Mesendoderm (in vitro differentiated cells): ENCODE measurements around the gene PDS5B.

Experiments
- DNase-seq: peaks from one replicate; pipeline ENCODE4 v3.0.0; 2013
- H2AK5ac ChIP-seq: 2 replicates; pipeline ENCODE4 v1.6.1; 2013; ENCODE audit warnings: low read length, inconsistent platforms
- H2BK120ac ChIP-seq: 2 replicates; pipeline ENCODE4 v1.6.1; 2013; ENCODE audit warnings: low read depth, mild to moderate bottlenecking, low read length, moderate library complexity, mixed read lengths
- H2BK15ac ChIP-seq: replicated peaks from 2 replicates; pipeline ENCODE4 v1.6.1; 2013; ENCODE audit warnings: low read depth, mild to moderate bottlenecking, moderate library complexity
- H2BK5ac ChIP-seq: 2 replicates; pipeline ENCODE4 v1.6.1; 2013; ENCODE audit warnings: low read length, inconsistent platforms
- H3K18ac ChIP-seq: 2 replicates; pipeline ENCODE4 v1.6.1; 2013; ENCODE audit warnings: mild to moderate bottlenecking, low read length, mixed read lengths
- H3K23ac ChIP-seq: one replicate; pipeline ENCODE4 v1.6.1; 2013; ENCODE audit warnings: low read length
- H3K27ac ChIP-seq: 2 replicates; pipeline ENCODE4 v1.5.1; 2013; ENCODE audit warnings: low read depth, mild to moderate bottlenecking, inconsistent platforms, low read length, moderate library complexity
- H3K27me3 ChIP-seq: 2 replicates; pipeline ENCODE4 v1.6.1; 2013; ENCODE audit warnings: low read length, control low read depth, mild to moderate bottlenecking, inconsistent platforms; ENCODE audit not compliant: insufficient read depth, poor library complexity
- H3K36me3 ChIP-seq: 2 replicates; pipeline ENCODE4 v1.6.1; 2013; ENCODE audit warnings: low read length, inconsistent platforms; ENCODE audit not compliant: control insufficient read depth, insufficient read depth
- H3K4ac ChIP-seq: one replicate; pipeline ENCODE4 v1.6.1; 2013; ENCODE audit warnings: low read depth, mild to moderate bottlenecking, low read length, moderate library complexity
- H3K4me1 ChIP-seq: 2 replicates; pipeline ENCODE4 v1.6.1; 2013; ENCODE audit warnings: low read depth, low read length, inconsistent platforms; ENCODE audit not compliant: control insufficient read depth
- H3K4me2 ChIP-seq: 2 replicates; pipeline ENCODE4 v1.6.1; 2013; ENCODE audit warnings: low read length
- H3K4me3 ChIP-seq: 2 replicates; pipeline ENCODE4 v1.5.1; 2013; ENCODE audit warnings: mild to moderate bottlenecking, low read length
- H3K56ac ChIP-seq: one replicate; pipeline ENCODE4 v1.6.1; 2013; ENCODE audit warnings: low read length
- H3K79me1 ChIP-seq: 2 replicates; pipeline ENCODE4 v1.6.1; 2013; ENCODE audit warnings: low read length, inconsistent platforms
- H3K79me2 ChIP-seq: 2 replicates; pipeline ENCODE4 v1.6.1; 2013; ENCODE audit warnings: mild to moderate bottlenecking, low read length; ENCODE audit not compliant: control insufficient read depth, insufficient read depth
- H3K9ac ChIP-seq: 2 replicates; pipeline ENCODE4 v1.6.1; 2013; ENCODE audit warnings: low read length, inconsistent platforms
- H4K5ac ChIP-seq: one replicate; pipeline ENCODE4 v1.6.1; 2013; ENCODE audit warnings: low read length
- H4K8ac ChIP-seq: one replicate; pipeline ENCODE4 v1.6.1; 2013; ENCODE audit warnings: low read depth, mild to moderate bottlenecking, control low read depth, low read length, moderate library complexity
- WGBS: extraction: QIAGEN DNeasy Blood & Tissue Kit; methylation state at CpG from one replicate; pipeline ENCODE4 v1.1.7; 2013; ENCODE audit warnings: low lambda C conversion rate, missing lambda C conversion rate; ENCODE audit not compliant: insufficient coverage; ENCODE audit errors: extremely low coverage; 5-methylcytosine and 5-hydroxymethylcytosine counted together

Gene PDS5B

GRCh38 chr13:32645854-32646253 lies 59.6 kb downstream of the PDS5B start:
- no peak overlapping the region for H2BK15ac ChIP-seq
- H2BK120ac ChIP-seq, result no peak overlapping the region
- no CpG with 5 or more reads among the region's 2 CpGs for WGBS
- H3K4me3 ChIP-seq, result no peak overlapping the region
- no peak overlapping the region for H3K9ac ChIP-seq
- no peak overlapping the region for H4K8ac ChIP-seq
- H3K56ac ChIP-seq, result no peak overlapping the region
- peaks cover 41% of the 10 kb centered on the region for H3K79me2 ChIP-seq
- H3K79me1 ChIP-seq, result peaks cover 11% of the 10 kb centered on the region
- H3K4me1 ChIP-seq, result peaks cover 3% of the 10 kb centered on the region
- no peaks in the 10 kb centered on the region for H3K36me3 ChIP-seq
- H3K27me3 ChIP-seq, result no peaks in the 10 kb centered on the region
- H4K5ac ChIP-seq, result no peak overlapping the region
- H2AK5ac ChIP-seq, result no peak overlapping the region
- no peak for DNase-seq
- no peak overlapping the region for H3K27ac ChIP-seq
- no peak overlapping the region for H3K4ac ChIP-seq
- H2BK5ac ChIP-seq, result no peak overlapping the region
- H3K18ac ChIP-seq, result no peak overlapping the region
- H3K23ac ChIP-seq, result no peak overlapping the region
- H3K4me2 ChIP-seq, result no peak overlapping the region

- Histone ChIP-seq H3K56ac (no peak overlapping the region), H2BK120ac (no peak overlapping the region), H3K36me3 (no peaks in the 10 kb centered on the region), H2BK15ac (no peak overlapping the region), H3K79me1 (peaks cover 12% of the 10 kb centered on the region), H3K4me3 (no peak overlapping the region), H3K23ac (no peak overlapping the region), H2BK5ac (no peak overlapping the region), H3K4me2 (no peak overlapping the region), H3K27ac (no peak overlapping the region), H3K4me1 (no peaks in the 10 kb centered on the region), H3K4ac (no peak overlapping the region), H4K8ac (no peak overlapping the region), H4K5ac (no peak overlapping the region), H3K18ac (no peak overlapping the region), H3K9ac (no peak overlapping the region), H3K27me3 (no peaks in the 10 kb centered on the region), H3K79me2 (peaks cover 29% of the 10 kb centered on the region), H2AK5ac (no peak overlapping the region)
- no CpG with 5 or more reads among the region's 1 CpG for WGBS
- DNase-seq, result peak; percentile 27
These were observed 61.7 kb downstream of the PDS5B start for GRCh38 chr13:32647926-32648325.

GRCh38 chr13:32650705-32651311 lies 64.6 kb downstream of the PDS5B start:
- WGBS, result no CpG with 5 or more reads among the region's 3 CpGs
- Histone ChIP-seq H3K23ac (no peak overlapping the region), H4K5ac (no peak overlapping the region), H3K4me1 (no peaks in the 10 kb centered on the region), H3K4me2 (no peak overlapping the region), H3K79me1 (peaks cover 11% of the 10 kb centered on the region), H3K27me3 (no peaks in the 10 kb centered on the region), H2BK120ac (no peak overlapping the region), H3K27ac (no peak overlapping the region), H3K4me3 (no peak overlapping the region), H2BK5ac (no peak overlapping the region), H2AK5ac (no peak overlapping the region), H3K56ac (no peak overlapping the region), H3K36me3 (no peaks in the 10 kb centered on the region), H4K8ac (no peak overlapping the region), H3K18ac (no peak overlapping the region), H3K79me2 (peaks cover 19% of the 10 kb centered on the region), H3K9ac (no peak overlapping the region), H2BK15ac (no peak overlapping the region), H3K4ac (no peak overlapping the region)
- DNase-seq, result peak; percentile 78

GRCh38 chr13:32657309-32657708 lies 71.1 kb downstream of the PDS5B start:
- no peak overlapping the region for H4K8ac ChIP-seq
- no peaks in the 10 kb centered on the region for H3K27me3 ChIP-seq
- no peak overlapping the region for H3K18ac ChIP-seq
- no peak overlapping the region for H2BK5ac ChIP-seq
- H3K27ac ChIP-seq, result no peak overlapping the region
- H3K79me1 ChIP-seq, result peaks cover 4% of the 10 kb centered on the region
- no peak overlapping the region for H2BK15ac ChIP-seq
- no peak overlapping the region for H3K4me3 ChIP-seq
- no peak overlapping the region for H3K4ac ChIP-seq
- no peaks in the 10 kb centered on the region for H3K36me3 ChIP-seq
- no peak overlapping the region for H4K5ac ChIP-seq
- no peak overlapping the region for H3K4me2 ChIP-seq
- H2AK5ac ChIP-seq, result no peak overlapping the region
- no peaks in the 10 kb centered on the region for H3K4me1 ChIP-seq
- DNase-seq, result no peak
- no peak overlapping the region for H3K23ac ChIP-seq
- H3K9ac ChIP-seq, result no peak overlapping the region
- no peak overlapping the region for H3K56ac ChIP-seq
- H2BK120ac ChIP-seq, result no peak overlapping the region
- no CpG with 5 or more reads among the region's 3 CpGs for WGBS
- H3K79me2 ChIP-seq, result peaks cover 5% of the 10 kb centered on the region

GRCh38 chr13:32659736-32660135 lies 73.5 kb downstream of the PDS5B start:
- Histone ChIP-seq H3K56ac (no peak overlapping the region), H3K4ac (no peak overlapping the region), H4K5ac (no peak overlapping the region), H3K79me1 (peaks cover 2% of the 10 kb centered on the region), H3K9ac (no peak overlapping the region), H3K27me3 (no peaks in the 10 kb centered on the region), H3K18ac (no peak overlapping the region), H2BK5ac (no peak overlapping the region), H2BK15ac (no peak overlapping the region), H3K4me1 (no peaks in the 10 kb centered on the region), H2BK120ac (no peak overlapping the region), H3K36me3 (no peaks in the 10 kb centered on the region), H3K4me3 (no peak overlapping the region), H3K23ac (no peak overlapping the region), H3K4me2 (no peak overlapping the region), H2AK5ac (no peak overlapping the region), H3K79me2 (peaks cover 2% of the 10 kb centered on the region), H4K8ac (no peak overlapping the region), H3K27ac (no peak overlapping the region)
- DNase-seq, result no peak
- WGBS, result 100% methylated on average over 1 of the region's 1 CpG

- no CpG with 5 or more reads among the region's 2 CpGs for WGBS
- Histone ChIP-seq H3K18ac (no peak overlapping the region), H3K36me3 (no peaks in the 10 kb centered on the region), H2BK5ac (no peak overlapping the region), H3K79me2 (no peaks in the 10 kb centered on the region), H3K27me3 (no peaks in the 10 kb centered on the region), H4K5ac (no peak overlapping the region), H4K8ac (no peak overlapping the region), H3K27ac (no peak overlapping the region), H2BK120ac (no peak overlapping the region), H3K9ac (no peak overlapping the region), H3K79me1 (peaks cover 2% of the 10 kb centered on the region), H3K4ac (no peak overlapping the region), H3K23ac (no peak overlapping the region), H3K4me2 (no peak overlapping the region), H3K56ac (no peak overlapping the region), H2AK5ac (no peak overlapping the region), H2BK15ac (no peak overlapping the region), H3K4me1 (no peaks in the 10 kb centered on the region), H3K4me3 (no peak overlapping the region)
- DNase-seq, result no peak
These were observed 74.0 kb downstream of the PDS5B start for GRCh38 chr13:32660227-32660626.
